Measurements from ENCODE around the gene LAPTM5. TPM values are rescaled to one million over a fixed set of nuclear protein-coding genes. Genes with fewer than 3 reads are reported as not detected.

LAPTM5 gene
- total and polyA plus RNA-seq, 2 donors (not counting 1 experiment from before 2014, with no cell fraction given) = 1,384 to 1,519 TPM

DNA sequence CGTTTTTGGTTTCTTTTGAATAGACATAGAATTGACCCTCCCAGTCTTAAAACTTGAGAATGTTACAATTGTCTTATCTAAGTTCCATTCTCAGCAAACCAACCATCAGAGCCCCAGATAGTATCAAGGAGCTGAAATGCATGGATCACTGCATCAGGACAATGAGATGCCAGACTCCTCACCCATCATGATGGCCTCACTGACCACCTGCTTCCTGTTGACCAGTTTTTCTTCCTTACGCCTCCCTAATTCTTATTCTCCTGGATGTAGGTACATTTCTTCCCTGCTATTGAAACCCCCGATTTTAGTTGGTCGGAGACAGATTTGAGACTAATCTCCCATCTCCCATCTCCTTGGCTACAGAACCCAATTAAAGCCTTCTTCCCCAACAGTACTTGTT, 51.9 kb downstream of the LAPTM5 start:
- H3K9me3 Mint-ChIP-seq (ENCODE audit: insufficient read depth) = no peaks in the 10 kb centered on the region
- H3K4me1 ChIP-seq (ENCODE audit: control insufficient read depth in 2 of 2, insufficient read depth in 2 of 2, low read length in 2 of 2) = peaks cover 0 to 6% of the 10 kb centered on the region in 2 donors
- no peak overlapping the region for H3K4me3 Mint-ChIP-seq
- no peak overlapping the region for H3K9ac ChIP-seq (ENCODE audit: low read length)
- peaks cover 0 to 23% (median 3%) of the 10 kb centered on the region in 4 experiments for H3K27me3 ChIP-seq (replicated peaks in 1 of 4; ENCODE audit: control extremely low read depth in 1 of 4, control insufficient read depth in 3 of 4, insufficient read depth in 4 of 4, low read length in 3 of 4)
- intact Hi-C loops (cut with micrococcal nuclease) = no loop called here
- peaks cover 27% of the 10 kb centered on the region for H3K27me3 Mint-ChIP-seq
- ChIA-PET CTCF (no interaction called here), POLR2A (no interaction called here)
- no peaks in the 10 kb centered on the region for H3K36me3 ChIP-seq (replicated peaks in 1 of 2; ENCODE audit: control extremely low read depth in 1 of 2, control insufficient read depth in 1 of 2, extremely low read depth in 1 of 2, insufficient read depth in 2 of 2, low read length in 1 of 2)
- peaks cover 4% of the 10 kb centered on the region for H3K4me1 Mint-ChIP-seq
- H3K9me3 ChIP-seq (ENCODE audit: control extremely low read depth in 1 of 3, control insufficient read depth in 2 of 3, insufficient read depth in 1 of 3, low read length in 2 of 3) = no peaks in the 10 kb centered on the region
- DNase-seq = no peak
- H3K4me3 ChIP-seq (ENCODE audit: control extremely low read depth in 1 of 5, extremely low read depth in 1 of 5, insufficient read depth in 1 of 5, low read depth in 2 of 5, low read length in 4 of 5) = no peak overlapping the region
- no peak overlapping the region for H2AFZ ChIP-seq (ENCODE audit: insufficient read depth, low read depth, low read length, poor library complexity, severe bottlenecking)
- TF ChIP-seq, protein P1, sequence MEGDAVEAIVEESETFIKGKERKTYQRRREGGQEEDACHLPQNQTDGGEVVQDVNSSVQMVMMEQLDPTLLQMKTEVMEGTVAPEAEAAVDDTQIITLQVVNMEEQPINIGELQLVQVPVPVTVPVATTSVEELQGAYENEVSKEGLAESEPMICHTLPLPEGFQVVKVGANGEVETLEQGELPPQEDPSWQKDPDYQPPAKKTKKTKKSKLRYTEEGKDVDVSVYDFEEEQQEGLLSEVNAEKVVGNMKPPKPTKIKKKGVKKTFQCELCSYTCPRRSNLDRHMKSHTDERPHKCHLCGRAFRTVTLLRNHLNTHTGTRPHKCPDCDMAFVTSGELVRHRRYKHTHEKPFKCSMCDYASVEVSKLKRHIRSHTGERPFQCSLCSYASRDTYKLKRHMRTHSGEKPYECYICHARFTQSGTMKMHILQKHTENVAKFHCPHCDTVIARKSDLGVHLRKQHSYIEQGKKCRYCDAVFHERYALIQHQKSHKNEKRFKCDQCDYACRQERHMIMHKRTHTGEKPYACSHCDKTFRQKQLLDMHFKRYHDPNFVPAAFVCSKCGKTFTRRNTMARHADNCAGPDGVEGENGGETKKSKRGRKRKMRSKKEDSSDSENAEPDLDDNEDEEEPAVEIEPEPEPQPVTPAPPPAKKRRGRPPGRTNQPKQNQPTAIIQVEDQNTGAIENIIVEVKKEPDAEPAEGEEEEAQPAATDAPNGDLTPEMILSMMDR (IDR thresholded peaks at IDR 0.05) = no peak
- TF ChIP-seq EZH2 (IDR thresholded peaks at IDR 0.05; ENCODE audit: borderline replicate concordance, insufficient read depth, low read depth, low read length, poor library complexity, severe bottlenecking) = no peak
- H3K4me2 ChIP-seq (replicated peaks; ENCODE audit: low read depth, low read length, poor library complexity, severe bottlenecking) = no peak overlapping the region
- H3K27ac ChIP-seq (ENCODE audit: low read length in 2 of 2) = no peak overlapping the region
- ATAC-seq (ENCODE audit: low read depth) = no peak
- 80% methylated on average over 3 of the region's 4 CpGs for WGBS (ENCODE audit: insufficient coverage)
- H4K20me1 ChIP-seq (ENCODE audit: control insufficient read depth, insufficient read depth, low read length, poor library complexity, severe bottlenecking) = no peaks in the 10 kb centered on the region
- no peaks in the 10 kb centered on the region for H3K79me2 ChIP-seq (ENCODE audit: control insufficient read depth, insufficient read depth, low read length)
- H3K27ac Mint-ChIP-seq = no peak overlapping the region

DNA sequence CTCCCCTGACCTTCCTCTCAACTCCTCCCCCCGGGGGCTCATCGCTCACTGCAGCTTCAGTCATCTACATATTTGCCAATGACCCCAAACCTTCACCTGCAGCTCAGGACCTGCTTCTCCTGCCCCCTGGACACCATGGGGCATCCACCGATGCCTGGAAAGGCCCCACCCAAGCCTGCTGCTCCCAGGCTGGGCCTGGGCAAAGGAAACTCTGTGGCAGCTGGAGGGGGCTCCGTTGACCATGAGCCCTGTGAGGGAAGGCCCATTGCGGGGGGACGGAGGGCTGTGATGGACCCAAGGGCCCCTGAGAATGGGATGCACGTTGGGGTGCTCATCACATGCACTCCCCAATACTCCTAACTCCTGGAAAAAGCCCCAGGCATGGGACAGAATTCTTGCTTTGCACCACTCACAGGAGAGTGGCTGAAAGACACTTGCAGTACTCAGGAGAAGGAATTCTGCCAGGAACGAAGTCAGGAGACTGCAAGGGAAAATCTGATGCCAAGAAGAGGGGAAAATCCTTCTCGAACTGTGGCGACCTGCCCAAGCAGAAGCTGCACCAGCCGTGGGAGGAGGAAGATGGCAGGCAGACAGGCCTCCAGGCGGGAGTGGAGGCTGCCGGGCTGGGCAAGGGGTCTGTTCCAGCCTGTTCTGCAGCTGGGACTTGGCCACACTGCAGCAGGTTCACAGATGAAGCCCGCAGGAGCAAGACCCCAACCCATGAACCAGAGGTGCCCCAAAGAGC, 52.6 kb downstream of the LAPTM5 start:
- no peak overlapping the region for H3K27ac ChIP-seq (ENCODE audit: low read length in 2 of 2)
- ChIA-PET POLR2A (no interaction called here), CTCF (no interaction called here)
- H3K36me3 ChIP-seq (replicated peaks in 1 of 2; ENCODE audit: control extremely low read depth in 1 of 2, control insufficient read depth in 1 of 2, extremely low read depth in 1 of 2, insufficient read depth in 2 of 2, low read length in 1 of 2) = no peaks in the 10 kb centered on the region
- Mint-ChIP-seq H3K27me3 (peaks cover 27% of the 10 kb centered on the region), H3K27ac (no peak overlapping the region), H3K4me3 (no peak overlapping the region), H3K4me1 (peaks cover 4% of the 10 kb centered on the region), H3K9me3 (ENCODE audit: insufficient read depth) (no peaks in the 10 kb centered on the region)
- intact Hi-C loops (cut with micrococcal nuclease) = no loop called here
- H3K9ac ChIP-seq (ENCODE audit: low read length) = no peak overlapping the region
- H2AFZ ChIP-seq (ENCODE audit: insufficient read depth, low read depth, low read length, poor library complexity, severe bottlenecking) = no peak overlapping the region
- WGBS (ENCODE audit: insufficient coverage) = 78% methylated on average over 10 of the region's 14 CpGs
- peaks cover 0 to 25% (median 3%) of the 10 kb centered on the region in 4 experiments for H3K27me3 ChIP-seq (replicated peaks in 1 of 4; ENCODE audit: control extremely low read depth in 1 of 4, control insufficient read depth in 3 of 4, insufficient read depth in 4 of 4, low read length in 3 of 4)
- H3K9me3 ChIP-seq (ENCODE audit: control extremely low read depth in 1 of 3, control insufficient read depth in 2 of 3, insufficient read depth in 1 of 3, low read length in 2 of 3) = no peaks in the 10 kb centered on the region
- no peak overlapping the region for H3K4me3 ChIP-seq (ENCODE audit: control extremely low read depth in 1 of 5, extremely low read depth in 1 of 5, insufficient read depth in 1 of 5, low read depth in 2 of 5, low read length in 4 of 5)
- H3K4me1 ChIP-seq (ENCODE audit: control insufficient read depth in 2 of 2, insufficient read depth in 2 of 2, low read length in 2 of 2) = peaks cover 0 to 6% of the 10 kb centered on the region in 2 donors
- no peak for DNase-seq
- no peaks in the 10 kb centered on the region for H3K79me2 ChIP-seq (ENCODE audit: control insufficient read depth, insufficient read depth, low read length)
- H3K4me2 ChIP-seq (replicated peaks; ENCODE audit: low read depth, low read length, poor library complexity, severe bottlenecking) = no peak overlapping the region
- no peak for ATAC-seq (ENCODE audit: low read depth)
- TF ChIP-seq EZH2 (IDR thresholded peaks at IDR 0.05; ENCODE audit: borderline replicate concordance, insufficient read depth, low read depth, low read length, poor library complexity, severe bottlenecking) = no peak
- TF ChIP-seq, protein P1 (IDR thresholded peaks at IDR 0.05) = no peak
- no peaks in the 10 kb centered on the region for H4K20me1 ChIP-seq (ENCODE audit: control insufficient read depth, insufficient read depth, low read length, poor library complexity, severe bottlenecking)

Measured in B cell (primary cell).